ENCODE results near the gene PRKAG2.

The PRKAG2 gene

GRCh38 chr7:151888079-151889067 is 11.5 kb upstream of the PRKAG2 start:
- Histone ChIP-seq H4K8ac (ENCODE audit: low read depth, low read length) (no peak overlapping the region), H3K9me3 (replicated peaks in 1 of 2; ENCODE audit: control insufficient read depth in 2 of 2, insufficient read depth in 1 of 2, low read depth in 1 of 2, low read length in 2 of 2) (no peaks in the 10 kb centered on the region), H3K23ac (ENCODE audit: low read depth, low read length, poor library complexity) (no peak overlapping the region), H3K4me2 (ENCODE audit: insufficient read depth, low read length, poor library complexity, severe bottlenecking) (no peak overlapping the region), H3K4ac (ENCODE audit: low read length) (no peak overlapping the region), H2AFZ (ENCODE audit: low read length) (no peak overlapping the region), H2BK120ac (ENCODE audit: low read depth, low read length) (no peak overlapping the region), H2AK5ac (ENCODE audit: low read depth, low read length) (no peak overlapping the region), H2BK12ac (ENCODE audit: low read length) (no peak overlapping the region), H3K4me1 (ENCODE audit: control insufficient read depth in 2 of 2, insufficient read depth in 1 of 2, low read depth in 1 of 2, low read length in 2 of 2) (peaks cover 0 to 5% of the 10 kb centered on the region in 2 donors), H3K9ac (ENCODE audit: low read depth, low read length, poor library complexity) (no peak overlapping the region), H4K91ac (ENCODE audit: low read depth, low read length, poor library complexity) (no peak overlapping the region), H3K14ac (ENCODE audit: low read length) (no peak overlapping the region), H3K79me1 (ENCODE audit: low read depth, low read length) (no peaks in the 10 kb centered on the region), H3K18ac (ENCODE audit: low read length) (no peak overlapping the region), H3K4me3 (ENCODE audit: low read length in 2 of 2) (no peak overlapping the region), H3K27me3 (ENCODE audit: control insufficient read depth in 3 of 3, insufficient read depth in 3 of 3, low read depth in 1 of 3, low read length in 3 of 3) (peaks cover 0 to 65% (median 0%) of the 10 kb centered on the region in 3 experiments), H2BK15ac (ENCODE audit: low read length) (no peak overlapping the region), H3K36me3 (replicated peaks in 1 of 2; ENCODE audit: control insufficient read depth in 2 of 2, insufficient read depth in 2 of 2, low read length in 2 of 2) (no peaks in the 10 kb centered on the region), H3K27ac (replicated peaks; ENCODE audit: low read length) (no peak overlapping the region), H2BK5ac (ENCODE audit: low read length) (no peak overlapping the region)
- WGBS, 2 donors (ENCODE audit: extremely low coverage in 2 of 2, insufficient read length in 2 of 2, insufficient replicate concordance in 1 of 2) = no CpG with 5 or more reads among the region's 24 CpGs
- no peak for DNase-seq (ENCODE audit: low spot score)

- no peak overlapping the region for H3K4ac ChIP-seq (ENCODE audit: low read length)
- no peak overlapping the region for H3K14ac ChIP-seq (ENCODE audit: low read length)
- H3K23ac ChIP-seq (ENCODE audit: low read depth, low read length, poor library complexity) = no peak overlapping the region
- H3K9ac ChIP-seq (ENCODE audit: low read depth, low read length, poor library complexity) = no peak overlapping the region
- H2BK12ac ChIP-seq (ENCODE audit: low read length) = no peak overlapping the region
- no peak for DNase-seq (ENCODE audit: low spot score)
- H3K9me3 ChIP-seq (replicated peaks in 1 of 2; ENCODE audit: control insufficient read depth in 2 of 2, insufficient read depth in 1 of 2, low read depth in 1 of 2, low read length in 2 of 2) = no peaks in the 10 kb centered on the region
- H3K27ac ChIP-seq (replicated peaks; ENCODE audit: low read length) = no peak overlapping the region
- no peak overlapping the region for H4K8ac ChIP-seq (ENCODE audit: low read depth, low read length)
- no CpG with 5 or more reads among the region's 15 CpGs for WGBS, 2 donors (ENCODE audit: extremely low coverage in 2 of 2, insufficient read length in 2 of 2, insufficient replicate concordance in 1 of 2)
- H2BK120ac ChIP-seq (ENCODE audit: low read depth, low read length) = no peak overlapping the region
- no peak overlapping the region for H2AK5ac ChIP-seq (ENCODE audit: low read depth, low read length)
- no peak overlapping the region for H2BK15ac ChIP-seq (ENCODE audit: low read length)
- H3K4me2 ChIP-seq (ENCODE audit: insufficient read depth, low read length, poor library complexity, severe bottlenecking) = no peak overlapping the region
- H4K91ac ChIP-seq (ENCODE audit: low read depth, low read length, poor library complexity) = no peak overlapping the region
- H3K79me1 ChIP-seq (ENCODE audit: low read depth, low read length) = no peaks in the 10 kb centered on the region
- H3K27me3 ChIP-seq (ENCODE audit: control insufficient read depth in 3 of 3, insufficient read depth in 3 of 3, low read depth in 1 of 3, low read length in 3 of 3) = peaks cover 0 to 77% (median 0%) of the 10 kb centered on the region in 3 experiments
- H3K36me3 ChIP-seq (replicated peaks in 1 of 2; ENCODE audit: control insufficient read depth in 2 of 2, insufficient read depth in 2 of 2, low read length in 2 of 2) = no peaks in the 10 kb centered on the region
- H3K4me1 ChIP-seq (ENCODE audit: control insufficient read depth in 2 of 2, insufficient read depth in 1 of 2, low read depth in 1 of 2, low read length in 2 of 2) = peaks cover 0 to 5% of the 10 kb centered on the region in 2 donors
- no peak overlapping the region for H2BK5ac ChIP-seq (ENCODE audit: low read length)
- H3K4me3 ChIP-seq (ENCODE audit: low read length in 2 of 2) = no peak overlapping the region
- H3K18ac ChIP-seq (ENCODE audit: low read length) = no peak overlapping the region
- no peak overlapping the region for H2AFZ ChIP-seq (ENCODE audit: low read length)
Observed at GRCh38 chr7:151886783-151887182, 9.9 kb upstream of the PRKAG2 start.

- no peak for DNase-seq (ENCODE audit: low spot score)
- Histone ChIP-seq H3K4me2 (ENCODE audit: insufficient read depth, low read length, poor library complexity, severe bottlenecking) (no peak overlapping the region), H3K4me1 (ENCODE audit: control insufficient read depth in 2 of 2, insufficient read depth in 1 of 2, low read depth in 1 of 2, low read length in 2 of 2) (peaks cover 0 to 4% of the 10 kb centered on the region in 2 donors), H2BK15ac (ENCODE audit: low read length) (no peak overlapping the region), H3K9ac (ENCODE audit: low read depth, low read length, poor library complexity) (no peak overlapping the region), H3K9me3 (replicated peaks in 1 of 2; ENCODE audit: control insufficient read depth in 2 of 2, insufficient read depth in 1 of 2, low read depth in 1 of 2, low read length in 2 of 2) (no peaks in the 10 kb centered on the region), H3K4ac (ENCODE audit: low read length) (no peak overlapping the region), H3K4me3 (ENCODE audit: low read length in 2 of 2) (no peak overlapping the region), H4K8ac (ENCODE audit: low read depth, low read length) (no peak overlapping the region), H3K27me3 (ENCODE audit: control insufficient read depth in 3 of 3, insufficient read depth in 3 of 3, low read depth in 1 of 3, low read length in 3 of 3) (peaks cover 0 to 74% (median 0%) of the 10 kb centered on the region in 3 experiments), H2BK120ac (ENCODE audit: low read depth, low read length) (no peak overlapping the region), H2BK5ac (ENCODE audit: low read length) (no peak overlapping the region), H3K18ac (ENCODE audit: low read length) (no peak overlapping the region), H3K79me1 (ENCODE audit: low read depth, low read length) (no peaks in the 10 kb centered on the region), H3K36me3 (replicated peaks in 1 of 2; ENCODE audit: control insufficient read depth in 2 of 2, insufficient read depth in 2 of 2, low read length in 2 of 2) (no peaks in the 10 kb centered on the region), H3K14ac (ENCODE audit: low read length) (peak overlapping the region; percentile 57), H2BK12ac (ENCODE audit: low read length) (no peak overlapping the region), H3K23ac (ENCODE audit: low read depth, low read length, poor library complexity) (no peak overlapping the region), H4K91ac (ENCODE audit: low read depth, low read length, poor library complexity) (no peak overlapping the region), H2AFZ (ENCODE audit: low read length) (no peak overlapping the region), H3K27ac (replicated peaks; ENCODE audit: low read length) (no peak overlapping the region), H2AK5ac (ENCODE audit: low read depth, low read length) (no peak overlapping the region)
- WGBS, 2 donors (ENCODE audit: extremely low coverage in 2 of 2, insufficient read length in 2 of 2, insufficient replicate concordance in 1 of 2) = no CpG with 5 or more reads among the region's 7 CpGs
Observed at GRCh38 chr7:151885202-151885580, 8.3 kb upstream of the PRKAG2 start.
